ENCODE results near the gene SLC35F1. TPM values are rescaled to one million over a fixed set of nuclear protein-coding genes. Genes with fewer than 3 reads are reported as not detected.

SLC35F1 gene
- total RNA-seq, 1 donor from 2014 or later: 24.3 TPM

DNA sequence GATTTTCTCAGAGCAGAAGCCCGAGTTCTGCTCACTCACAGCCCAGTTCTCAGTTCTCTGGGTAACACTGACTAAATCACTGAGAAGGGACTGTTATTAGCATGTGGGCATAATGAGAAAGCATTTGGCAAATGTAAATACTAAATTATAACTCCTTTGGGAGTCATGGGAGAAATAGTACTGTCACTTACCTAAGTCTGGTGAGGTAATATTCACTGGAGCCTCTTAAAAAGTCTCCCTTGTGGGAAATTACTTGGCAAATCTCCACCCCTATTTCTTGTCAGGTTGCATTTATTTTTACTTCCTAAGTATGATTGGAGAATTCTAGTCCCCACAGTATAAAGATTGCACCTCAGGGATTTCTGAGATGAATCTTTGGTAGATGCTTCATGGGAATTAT, 254.3 kb downstream of the SLC35F1 start:
- Histone ChIP-seq H2AFZ (replicated peaks) (no peak overlapping the region), H3K4me1 (peaks cover 7% of the 10 kb centered on the region), H3K79me2 (ENCODE audit: low read depth) (no peaks in the 10 kb centered on the region), H3K4me2 (no peak overlapping the region), H4K20me1 (ENCODE audit: low read depth) (no peaks in the 10 kb centered on the region), H3K36me3 (no peaks in the 10 kb centered on the region), H3F3A (ENCODE audit: low read depth) (no peaks in the 10 kb centered on the region), H3K4me3 (no peak overlapping the region), H3K9ac (no peak overlapping the region), H3K27ac (no peak overlapping the region), H3K27me3 (no peaks in the 10 kb centered on the region), H3K9me3 (ENCODE audit: low read depth) (no peaks in the 10 kb centered on the region)
- peaks cover 25% of the 10 kb centered on the region for H3K36me3 Mint-ChIP-seq
- peaks cover 32% of the 10 kb centered on the region for H3K4me1 Mint-ChIP-seq
- peaks cover 2% of the 10 kb centered on the region for H3K9me3 Mint-ChIP-seq
- no peak for TF ChIP-seq EZH2phosphoT487 (IDR thresholded peaks at IDR 0.05)
- TF ChIP-seq CTCF (IDR thresholded peaks at IDR 0.05): no peak
- TF ChIP-seq EZH2 (IDR thresholded peaks at IDR 0.05): no peak
- H3K27me3 Mint-ChIP-seq (ENCODE audit: insufficient read depth, low read depth): no peaks in the 10 kb centered on the region
- no peak overlapping the region for H3K27ac Mint-ChIP-seq
- no peak for DNase-seq (ENCODE audit: low spot score)
- H3K4me3 Mint-ChIP-seq: no peak overlapping the region

DNA sequence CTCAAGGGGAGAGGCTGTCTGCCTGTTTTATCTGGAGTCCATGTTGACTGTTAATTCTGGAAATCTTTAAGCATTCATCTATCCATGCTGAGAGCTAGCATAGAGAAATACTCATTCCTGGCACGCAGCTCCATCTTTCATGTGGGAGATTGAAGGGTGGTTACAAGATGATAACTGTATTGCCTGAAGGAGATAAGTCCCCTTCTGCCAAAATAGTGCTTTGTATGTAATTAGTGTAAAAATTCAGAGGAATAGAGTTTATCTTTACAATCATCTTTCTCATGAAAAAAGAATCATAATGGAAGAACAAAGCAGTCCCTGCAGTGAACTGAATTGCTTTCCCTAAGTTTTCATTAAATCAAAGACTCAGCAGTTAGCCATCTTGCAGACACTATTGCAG, 256.5 kb downstream of the SLC35F1 start:
- H3F3A ChIP-seq (ENCODE audit: low read depth): no peaks in the 10 kb centered on the region
- H3K4me3 ChIP-seq: no peak overlapping the region
- H3K4me2 ChIP-seq: no peak overlapping the region
- Mint-ChIP-seq H3K9me3 (no peaks in the 10 kb centered on the region), H3K36me3 (peaks cover 22% of the 10 kb centered on the region), H3K4me1 (peaks cover 32% of the 10 kb centered on the region), H3K27me3 (ENCODE audit: insufficient read depth, low read depth) (no peaks in the 10 kb centered on the region), H3K4me3 (no peak overlapping the region), H3K27ac (peak overlapping the region; percentile 15)
- no peak overlapping the region for H3K27ac ChIP-seq
- TF ChIP-seq EZH2phosphoT487 (IDR thresholded peaks at IDR 0.05) (no peak), EZH2 (IDR thresholded peaks at IDR 0.05) (no peak), CTCF (IDR thresholded peaks at IDR 0.05) (no peak)
- H3K9ac ChIP-seq: no peak overlapping the region
- no peaks in the 10 kb centered on the region for H3K79me2 ChIP-seq (ENCODE audit: low read depth)
- H4K20me1 ChIP-seq (ENCODE audit: low read depth): no peaks in the 10 kb centered on the region
- peaks cover 7% of the 10 kb centered on the region for H3K4me1 ChIP-seq
- H3K36me3 ChIP-seq: no peaks in the 10 kb centered on the region
- no peak for DNase-seq (ENCODE audit: low spot score)
- H2AFZ ChIP-seq (replicated peaks): no peak overlapping the region
- no peaks in the 10 kb centered on the region for H3K9me3 ChIP-seq (ENCODE audit: low read depth)
- H3K27me3 ChIP-seq: no peaks in the 10 kb centered on the region

DNA sequence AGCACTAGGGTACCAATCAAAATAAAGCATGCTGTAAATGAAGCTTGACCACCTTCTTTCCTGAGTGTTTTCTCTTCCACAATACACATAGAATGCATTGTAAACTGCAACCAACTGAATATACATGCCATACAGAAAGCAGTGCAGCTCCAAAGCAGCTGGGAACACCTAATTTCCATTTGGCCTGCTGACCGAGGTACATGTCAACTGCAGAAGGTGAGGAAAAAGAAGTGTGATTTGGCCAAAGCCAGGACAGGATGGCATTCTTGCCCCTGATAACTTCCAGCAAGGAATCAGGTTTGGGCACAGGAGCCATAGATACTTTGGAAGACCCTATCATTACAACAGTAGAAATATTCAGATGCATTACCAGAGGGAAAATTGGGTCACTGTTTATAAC, 258.4 kb downstream of the SLC35F1 start:
- Histone ChIP-seq H2AFZ (replicated peaks) (no peak overlapping the region), H3K4me1 (peaks cover 7% of the 10 kb centered on the region), H3K9me3 (ENCODE audit: low read depth) (no peaks in the 10 kb centered on the region), H3K4me2 (no peak overlapping the region), H3K36me3 (no peaks in the 10 kb centered on the region), H4K20me1 (ENCODE audit: low read depth) (no peaks in the 10 kb centered on the region), H3K4me3 (no peak overlapping the region), H3K9ac (no peak overlapping the region), H3K27me3 (no peaks in the 10 kb centered on the region), H3K79me2 (ENCODE audit: low read depth) (no peaks in the 10 kb centered on the region), H3K27ac (no peak overlapping the region), H3F3A (ENCODE audit: low read depth) (no peaks in the 10 kb centered on the region)
- Mint-ChIP-seq H3K27ac (no peak overlapping the region), H3K9me3 (no peaks in the 10 kb centered on the region), H3K4me1 (peaks cover 32% of the 10 kb centered on the region), H3K4me3 (no peak overlapping the region), H3K27me3 (ENCODE audit: insufficient read depth, low read depth) (no peaks in the 10 kb centered on the region), H3K36me3 (peaks cover 21% of the 10 kb centered on the region)
- no peak for DNase-seq (ENCODE audit: low spot score)
- TF ChIP-seq EZH2phosphoT487 (IDR thresholded peaks at IDR 0.05) (no peak), EZH2 (IDR thresholded peaks at IDR 0.05) (no peak), CTCF (IDR thresholded peaks at IDR 0.05) (no peak)
